Astrocyte of the cerebellum (primary cell): ENCODE measurements around the gene KRTAP4-9.
"Not testable (repeated sequence)": the region's sequence is repeated elsewhere in the genome, so short reads cannot be mapped to it uniquely, and the experiment has no call there.

Experiments used
- DNase-seq: peaks from one replicate; pipeline ENCODE4 v3.0.0-alpha.2; 2011; ENCODE audit warnings: low read depth
- H3K4me3 ChIP-seq: 2 replicates; pipeline ENCODE4 v1.5.1; 2011; ENCODE audit warnings: mild to moderate bottlenecking, low read depth, low read length, moderate library complexity
- in situ Hi-C: cut with HindIII; loops from 2 replicates; pipeline ENCODE4 v1.10.0; 2017; ENCODE audit warnings: low sequenced_read_pairs
- TF ChIP-seq, protein P1 (sequence below): IDR thresholded peaks from 2 replicates; pipeline ENCODE4 v1.5.1; 2012; ENCODE audit warnings: low read length, low read depth, moderate library complexity, mild to moderate bottlenecking; ENCODE audit errors: missing control alignments

The KRTAP4-9 gene

GRCh38 chr17:41073676-41074075 is 31.5 kb upstream of the KRTAP4-9 start:
- no peak overlapping the region for H3K4me3 ChIP-seq
- in situ Hi-C loops: no loop called here
- no peak for DNase-seq
- TF ChIP-seq, protein P1, sequence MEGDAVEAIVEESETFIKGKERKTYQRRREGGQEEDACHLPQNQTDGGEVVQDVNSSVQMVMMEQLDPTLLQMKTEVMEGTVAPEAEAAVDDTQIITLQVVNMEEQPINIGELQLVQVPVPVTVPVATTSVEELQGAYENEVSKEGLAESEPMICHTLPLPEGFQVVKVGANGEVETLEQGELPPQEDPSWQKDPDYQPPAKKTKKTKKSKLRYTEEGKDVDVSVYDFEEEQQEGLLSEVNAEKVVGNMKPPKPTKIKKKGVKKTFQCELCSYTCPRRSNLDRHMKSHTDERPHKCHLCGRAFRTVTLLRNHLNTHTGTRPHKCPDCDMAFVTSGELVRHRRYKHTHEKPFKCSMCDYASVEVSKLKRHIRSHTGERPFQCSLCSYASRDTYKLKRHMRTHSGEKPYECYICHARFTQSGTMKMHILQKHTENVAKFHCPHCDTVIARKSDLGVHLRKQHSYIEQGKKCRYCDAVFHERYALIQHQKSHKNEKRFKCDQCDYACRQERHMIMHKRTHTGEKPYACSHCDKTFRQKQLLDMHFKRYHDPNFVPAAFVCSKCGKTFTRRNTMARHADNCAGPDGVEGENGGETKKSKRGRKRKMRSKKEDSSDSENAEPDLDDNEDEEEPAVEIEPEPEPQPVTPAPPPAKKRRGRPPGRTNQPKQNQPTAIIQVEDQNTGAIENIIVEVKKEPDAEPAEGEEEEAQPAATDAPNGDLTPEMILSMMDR: no peak

- in situ Hi-C loops: no loop called here
- DNase-seq: no peak
- no peak overlapping the region for H3K4me3 ChIP-seq
- TF ChIP-seq, protein P1: no peak
Measured at GRCh38 chr17:41076788-41077187, 28.4 kb upstream of the KRTAP4-9 start.

DNA sequence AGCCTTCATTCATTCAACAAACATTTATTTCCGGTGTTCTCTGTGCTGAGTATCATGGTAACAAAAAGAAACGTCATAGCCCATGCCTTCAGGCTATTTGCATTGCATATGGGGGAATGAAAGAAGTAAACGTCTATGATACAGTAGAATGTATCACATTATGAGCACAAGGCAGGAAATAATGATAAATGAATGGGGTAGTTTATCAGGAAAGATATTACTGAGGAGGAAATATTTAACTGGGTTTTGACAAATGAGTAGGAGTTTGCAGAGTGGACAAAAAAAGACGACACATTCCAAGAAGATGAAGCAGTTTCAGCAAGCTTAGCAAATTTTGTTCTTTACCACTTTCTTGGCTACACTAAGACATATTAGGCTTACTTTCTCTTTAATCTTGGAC is 22.6 kb upstream of the KRTAP4-9 start:
- no peak for DNase-seq
- TF ChIP-seq, protein P1: no peak
- H3K4me3 ChIP-seq: no peak overlapping the region
- in situ Hi-C loops: no loop called here

GRCh38 chr17:41083427-41083826 is 21.8 kb upstream of the KRTAP4-9 start:
- DNase-seq, in situ Hi-C loops, H3K4me3 ChIP-seq: not testable (repeated sequence)

DNA sequence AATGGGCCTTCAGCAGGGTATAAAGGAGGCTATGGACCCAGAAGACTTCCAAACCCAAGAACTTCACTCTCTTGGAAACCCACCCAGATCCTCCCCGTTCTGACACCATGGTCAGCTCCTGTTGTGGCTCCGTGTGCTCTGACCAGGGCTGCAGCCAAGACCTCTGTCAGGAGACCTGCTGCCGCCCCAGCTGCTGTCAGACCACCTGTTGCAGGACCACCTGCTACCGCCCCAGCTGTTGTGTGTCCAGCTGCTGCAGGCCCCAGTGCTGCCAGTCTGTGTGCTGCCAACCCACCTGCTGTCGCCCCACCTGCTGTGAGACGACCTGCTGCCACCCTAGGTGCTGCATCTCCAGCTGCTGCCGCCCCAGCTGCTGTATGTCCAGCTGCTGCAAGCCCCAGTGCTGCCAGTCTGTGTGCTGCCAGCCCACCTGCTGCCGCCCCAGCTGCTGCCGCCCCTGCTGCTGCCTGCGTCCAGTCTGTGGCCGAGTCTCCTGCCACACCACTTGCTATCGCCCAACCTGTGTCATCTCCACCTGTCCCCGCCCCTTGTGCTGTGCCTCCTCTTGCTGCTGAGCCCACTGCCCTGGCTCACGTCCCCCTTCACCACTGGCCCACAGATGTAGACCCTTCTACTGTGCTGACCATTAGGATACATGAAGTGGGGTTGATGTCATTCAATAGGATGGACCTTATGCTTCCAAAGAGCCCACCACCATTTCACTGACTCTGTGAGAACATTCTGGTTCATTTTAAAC is 20.9 kb upstream of the KRTAP4-9 start, which contains the start of gene KRTAP4-7:
Gene KRTAP4-7 (plus strand): TSS at position 51 of the 757 bp plus-strand sequence. CDS start 57 bp downstream, at position 108.
- H3K4me3 ChIP-seq, in situ Hi-C loops, DNase-seq: not testable (repeated sequence)

DNA sequence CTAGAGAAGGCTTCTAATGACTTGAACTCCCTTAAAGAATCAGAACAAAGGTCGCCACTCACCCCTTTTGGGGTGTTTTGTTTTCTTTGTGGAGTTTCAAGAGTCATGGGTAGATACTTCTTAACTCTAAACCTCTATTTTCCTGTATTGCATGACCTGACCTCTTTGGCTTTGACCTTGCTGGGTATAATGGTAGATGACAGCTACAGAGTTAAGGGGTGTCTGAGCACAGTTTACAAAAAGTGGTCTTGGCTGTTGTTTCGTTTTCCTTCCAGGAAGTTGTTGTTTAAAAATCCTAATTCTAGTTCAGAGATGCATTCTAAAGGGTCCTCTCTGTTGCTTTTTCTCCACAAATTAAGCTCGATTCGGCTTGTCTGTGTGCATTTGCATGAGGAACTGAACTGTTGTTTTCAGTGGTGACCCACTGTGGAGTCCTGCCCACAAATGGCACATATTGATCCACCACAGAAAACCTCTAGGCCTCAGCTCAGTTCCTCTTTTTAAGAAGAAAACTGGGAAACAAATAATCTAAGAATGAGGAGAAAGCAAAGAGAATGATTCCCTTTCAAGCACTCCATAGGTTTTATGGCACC is 16.3 kb upstream of the KRTAP4-9 start:
- in situ Hi-C loops, H3K4me3 ChIP-seq, DNase-seq: not testable (repeated sequence)

DNA sequence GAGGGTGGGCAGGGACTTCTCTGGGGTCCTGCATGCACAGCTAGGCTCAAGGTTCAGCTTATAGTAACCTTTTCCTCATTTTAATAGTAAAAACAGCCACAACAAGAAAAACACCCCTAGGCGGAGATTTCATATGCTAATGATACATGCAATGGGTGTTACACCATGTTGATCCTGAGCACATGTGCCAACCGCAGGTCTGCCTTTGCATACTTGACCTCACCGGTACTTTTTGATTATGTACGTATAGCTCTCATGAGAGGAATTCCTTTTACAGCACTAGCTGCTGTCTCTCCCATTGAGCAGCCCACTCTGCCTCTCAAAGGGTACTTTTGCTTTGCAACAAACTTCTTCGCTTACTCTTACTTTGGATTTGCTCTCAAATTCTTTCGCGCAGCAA is 9.1 kb upstream of the KRTAP4-9 start:
- H3K4me3 ChIP-seq: no peak overlapping the region
- in situ Hi-C loops: no loop called here
- TF ChIP-seq, protein P1: no peak
- DNase-seq: no peak

GRCh38 chr17:41098042-41098441 is 7.1 kb upstream of the KRTAP4-9 start, which contains the start of gene KRTAP4-8:
KRTAP4-8 (minus strand) TSS chr17:41098142; CDS start chr17:41098084, 58 bp downstream.
- in situ Hi-C loops: no loop called here
- DNase-seq: no peak
- no peak within 1 kb of the TSS for H3K4me3 ChIP-seq
- TF ChIP-seq, protein P1: no peak
